Stomach (tissue), 4 donors: ENCODE results near the gene DOCK4.

ENCODE experiments used
- CTCF ChIP-seq, 7 experiments: fragments of 450-650 bp in 4 of 7; fragments of 200-600 bp in 3 of 7; sonication (generic) in 3 of 7; IDR thresholded peaks; one replicate each; pipeline ENCODE4 v1.5.1; 2016 to 2019; ENCODE audit warnings: antibody characterized with exemption in 7 of 7, control low read depth in 2 of 7, mild to moderate bottlenecking in 1 of 7
- POLR2A ChIP-seq, 4 donors: fragments of 450-650 bp; IDR thresholded peaks; one replicate each; pipeline ENCODE4 v1.6.1; 2016; ENCODE audit warnings: antibody characterized with exemption in 4 of 4, control low read depth in 2 of 4, mild to moderate bottlenecking in 1 of 4, moderate library complexity in 1 of 4
- POLR2AphosphoS5 ChIP-seq, 3 donors: sonication (generic); formaldehyde crosslinking; IDR thresholded peaks; one replicate each; pipeline ENCODE4 v1.6.1; 2016; ENCODE audit warnings: antibody characterized with exemption in 3 of 3

- TF ChIP-seq POLR2A (IDR thresholded peaks at IDR 0.05) (no peak), CTCF (IDR thresholded peaks at IDR 0.05) (no peak), POLR2AphosphoS5 (IDR thresholded peaks at IDR 0.05) (no peak)
Measured at GRCh38 chr7:112204499-112205342, 1.5 kb downstream of the DOCK4 start.
